GM12878 (cell line): ENCODE results near the gene RASGEF1B.

Source experiments
- CREB1 ChIP-seq: IDR thresholded peaks from 2 replicates; pipeline ENCODE4 v1.6.1; 2012; ENCODE audit warnings: low read depth, mild to moderate bottlenecking, inconsistent platforms
- CTCF ChIP-seq, 3 experiments: IDR thresholded peaks in 2 of 3; conservative IDR thresholded peaks in 1 of 3; 2 replicates each; pipeline ENCODE4 v1.5.1; 2011; ENCODE audit warnings: low read depth in 3 of 3, low read length in 3 of 3, mild to moderate bottlenecking in 3 of 3, control low read depth in 2 of 3, moderate library complexity in 2 of 3, inconsistent platforms in 1 of 3, mixed read lengths in 1 of 3; ENCODE audit not compliant: control insufficient read depth in 2 of 3, insufficient read depth in 1 of 3; ENCODE audit errors: extremely low read depth in 1 of 3
- NRF1 ChIP-seq: conservative IDR thresholded peaks from 2 replicates; pipeline ENCODE4 v1.6.1; 2011; ENCODE audit warnings: mild to moderate bottlenecking, low read depth, low read length, improper control_type of control experiment
- PBX3 ChIP-seq: IDR thresholded peaks from 2 replicates; pipeline ENCODE4 v1.6.1; 2011; ENCODE audit warnings: mild to moderate bottlenecking, low read depth, low read length, moderate library complexity; ENCODE audit not compliant: insufficient replicate concordance

GRCh38 chr4:81510643-81511178 is 39.0 kb upstream of the RASGEF1B start:
- no peak for TF ChIP-seq NRF1
- TF ChIP-seq CTCF (IDR thresholded peaks at IDR 0.05 in 2 of 3, conservative IDR thresholded peaks at IDR 0.05 in 1 of 3; ENCODE audit: control insufficient read depth in 2 of 3, extremely low read depth in 1 of 3, insufficient read depth in 1 of 3, low read depth in 3 of 3, low read length in 3 of 3) = no peak
- TF ChIP-seq PBX3 = peak; percentile 13
- TF ChIP-seq CREB1 = no peak
